ENCODE data around the gene PTK6.

PTK6 gene

DNA sequence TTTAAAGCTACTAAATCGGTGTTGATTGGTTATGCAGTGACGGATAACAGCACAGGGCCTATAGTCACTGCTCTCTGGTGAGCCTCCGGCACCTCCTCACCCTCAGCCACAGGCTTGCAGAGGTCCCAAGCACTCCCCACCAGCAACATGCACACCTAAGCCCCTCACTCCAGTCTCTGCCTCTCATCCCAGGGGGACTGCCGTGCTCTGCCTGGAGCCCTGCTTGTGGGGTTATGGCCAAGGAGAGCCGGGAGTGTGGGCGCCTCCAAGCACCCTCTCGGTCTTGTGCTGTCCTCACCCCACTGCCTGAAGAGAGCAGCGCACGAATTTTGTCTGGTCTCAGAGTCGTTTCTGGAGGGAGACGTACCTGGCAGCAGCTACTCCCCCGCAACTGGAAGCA, 31.5 kb downstream of the PTK6 start:
- no peak for DNase-seq (ENCODE audit: low read depth)

DNA sequence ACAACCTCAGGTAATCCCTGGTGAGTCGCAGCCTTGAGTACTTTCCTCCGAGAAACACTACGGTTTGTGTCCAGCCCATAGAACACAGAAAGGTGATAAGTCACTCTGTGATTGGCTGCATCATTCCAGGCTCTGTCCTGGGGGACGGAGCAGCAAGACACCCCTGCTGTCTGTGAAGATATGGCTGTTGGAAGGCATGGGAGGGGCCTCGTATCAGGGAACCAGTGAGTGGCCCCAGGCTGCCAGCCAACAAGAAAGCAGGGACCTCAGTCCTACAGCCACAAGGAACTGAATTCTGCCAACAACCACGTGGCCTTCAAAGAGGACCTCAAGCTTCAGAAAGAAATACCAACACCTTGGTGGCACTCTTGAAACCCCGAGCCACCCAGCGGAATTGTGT, 31.9 kb downstream of the PTK6 start:
- no peak for DNase-seq (ENCODE audit: low read depth)

DNA sequence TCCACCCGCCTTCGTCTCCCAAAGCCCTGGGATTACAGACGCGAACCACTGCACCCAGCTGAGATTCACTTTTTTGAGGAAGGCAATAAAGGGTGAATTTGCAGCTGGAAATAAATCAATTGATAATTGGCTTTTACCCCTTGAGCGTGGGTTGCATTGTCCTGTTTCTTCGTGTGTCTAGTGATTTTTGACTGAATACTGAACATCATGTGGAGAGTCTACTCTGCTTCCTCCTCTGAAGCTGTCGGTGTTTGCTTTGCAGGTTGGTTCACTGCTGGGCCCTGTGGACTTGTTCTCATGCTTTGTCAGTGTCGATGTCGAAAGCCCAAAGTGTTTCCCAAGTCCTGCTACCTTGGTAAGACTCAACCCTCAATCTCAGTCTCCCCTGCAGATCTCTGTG, 32.5 kb downstream of the PTK6 start:
- DNase-seq (ENCODE audit: low read depth): no peak

GRCh38 chr20:63503524-63503923, 33.7 kb downstream of the PTK6 start:
- no peak for DNase-seq (ENCODE audit: low read depth)

DNA sequence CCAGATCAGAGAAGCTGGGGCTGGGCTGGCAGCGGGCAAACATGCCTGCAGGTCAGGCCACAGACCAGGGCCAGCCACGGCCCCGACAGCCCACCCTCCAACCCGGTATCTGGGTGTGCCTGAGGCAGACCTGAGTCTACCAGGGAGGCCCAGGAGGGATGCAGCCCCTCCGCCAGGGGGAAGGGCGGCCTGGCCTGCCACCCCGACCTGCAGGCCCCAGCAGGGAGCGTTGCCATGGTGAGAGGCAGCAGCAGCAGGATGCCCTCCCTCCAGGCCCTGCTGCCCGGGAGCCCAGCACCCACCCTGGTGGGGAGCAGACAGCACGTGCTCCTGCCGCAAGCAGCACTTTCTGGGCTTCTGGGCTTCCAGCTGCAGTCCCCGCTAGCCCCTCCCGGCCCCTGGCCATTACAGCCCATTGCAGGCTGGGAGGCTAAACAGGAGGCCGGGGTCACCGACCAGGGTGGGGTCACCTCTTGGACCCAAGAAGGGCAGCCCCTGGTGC, 34.5 kb downstream of the PTK6 start:
- DNase-seq (ENCODE audit: low read depth): no peak

GRCh38 chr20:63501818-63502670, 35.1 kb downstream of the PTK6 start:
- no peak for DNase-seq (ENCODE audit: low read depth)

DNA sequence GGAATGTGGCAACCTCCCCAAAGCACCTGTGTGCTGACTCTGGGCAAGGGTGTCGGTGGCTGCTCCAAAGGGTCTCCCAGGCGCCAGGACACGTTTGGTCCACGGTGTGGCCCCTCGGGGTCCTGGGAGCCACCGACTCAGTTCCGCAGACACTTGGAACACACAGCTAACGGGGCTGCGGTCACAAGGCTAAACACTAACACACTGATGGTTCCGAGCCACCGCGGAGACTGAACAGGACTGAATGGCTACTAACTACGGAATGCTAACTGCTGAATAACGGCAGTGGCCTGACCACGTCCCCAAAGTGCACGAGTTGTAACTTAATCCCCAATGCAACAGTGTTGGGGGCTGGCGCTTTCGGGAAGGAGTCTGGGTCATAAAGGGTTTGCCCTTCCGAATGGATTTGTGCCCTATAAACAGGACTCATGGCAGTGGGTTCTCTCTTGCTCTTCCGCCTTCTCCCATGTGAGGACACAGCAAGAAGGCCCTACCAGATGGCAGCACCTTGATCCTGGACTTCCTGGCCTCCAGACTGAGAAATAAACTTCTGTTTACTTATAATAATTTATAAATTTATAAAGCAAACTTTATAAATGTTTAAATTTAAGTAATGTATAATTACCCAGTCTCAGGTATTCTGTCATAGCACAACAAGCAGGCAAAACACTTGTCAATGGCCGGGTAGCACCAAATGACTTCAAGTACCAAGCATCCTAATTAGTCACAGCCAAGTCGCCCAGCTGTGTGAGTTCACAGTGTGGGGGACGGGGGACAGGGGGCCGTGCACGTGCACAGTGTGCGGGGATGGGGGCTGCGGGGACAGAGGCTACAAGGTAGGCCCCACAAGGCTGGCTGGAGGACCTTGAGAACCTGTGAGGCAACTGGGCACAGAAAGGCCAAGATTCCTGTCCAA, 36.0 kb downstream of the PTK6 start:
- DNase-seq (ENCODE audit: low read depth): no peak

DNA sequence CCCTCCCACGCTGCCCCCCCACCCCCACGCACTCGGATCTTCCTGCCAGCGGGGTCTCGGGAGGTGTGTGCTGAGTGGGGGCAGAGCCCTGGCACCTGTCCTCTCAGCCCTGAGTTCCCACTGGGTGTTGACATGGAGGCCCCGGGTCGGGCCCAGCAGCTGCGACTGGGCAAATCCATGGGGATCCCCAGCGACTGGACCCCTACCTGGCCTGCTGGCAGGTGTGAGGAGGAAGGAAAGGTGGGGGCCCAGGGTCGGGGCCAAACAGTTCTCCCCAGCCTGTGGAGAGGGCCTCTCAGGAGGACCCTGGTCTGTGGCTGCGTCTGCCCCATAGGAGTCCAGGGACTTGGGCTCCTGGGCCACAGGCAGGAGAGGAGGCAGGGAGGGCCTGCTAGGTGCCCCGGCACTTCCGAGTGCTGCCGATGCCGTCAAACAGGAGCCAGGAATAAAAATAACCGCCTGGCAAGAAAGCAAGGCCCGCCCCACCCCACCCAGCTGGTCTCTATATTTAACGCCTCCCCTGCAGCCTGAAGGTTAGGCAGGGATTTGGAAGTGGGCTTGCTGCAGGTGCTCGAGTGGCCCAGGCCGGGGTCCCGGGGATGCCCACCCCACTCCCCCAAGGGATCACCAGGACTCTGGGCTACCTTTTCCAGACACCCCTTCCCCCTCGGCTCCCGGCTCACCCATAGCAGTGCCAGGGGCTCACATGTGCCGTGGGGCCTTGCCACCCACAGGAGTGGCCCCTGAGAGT, 36.9 kb downstream of the PTK6 start:
- no peak for DNase-seq (ENCODE audit: low read depth)

DNA sequence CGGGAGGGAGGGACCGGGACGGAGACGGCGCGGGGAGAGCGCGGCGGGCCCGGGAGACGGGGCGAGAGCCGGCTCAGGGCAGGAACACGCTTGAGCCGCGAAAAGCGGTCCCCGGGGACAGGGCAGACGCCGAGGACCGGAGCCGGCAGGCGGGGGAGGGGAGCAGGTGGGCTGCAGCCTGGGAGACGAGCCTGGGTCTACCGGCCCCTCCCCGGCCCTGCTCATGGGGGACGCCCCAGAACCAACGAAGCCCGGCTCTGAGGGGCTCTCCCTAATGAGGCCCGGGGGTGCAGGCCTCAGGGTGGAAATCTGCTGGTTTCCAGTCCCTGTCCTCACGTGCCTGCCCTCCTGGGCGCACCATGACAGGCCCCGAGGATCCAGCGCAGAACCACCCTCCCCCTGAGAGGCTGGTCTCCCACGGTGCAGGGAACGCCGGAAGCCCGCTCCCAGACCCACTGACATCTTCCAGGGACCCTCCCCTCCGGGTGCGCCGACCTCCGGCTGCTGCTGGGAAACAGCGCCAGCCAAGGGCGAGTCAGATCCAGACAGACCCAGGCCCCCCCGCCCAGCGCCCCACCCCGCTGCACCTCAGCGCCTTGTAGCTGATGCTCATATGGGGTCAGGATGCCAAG, 37.7 kb downstream of the PTK6 start:
- DNase-seq (ENCODE audit: low read depth): no peak

DNA sequence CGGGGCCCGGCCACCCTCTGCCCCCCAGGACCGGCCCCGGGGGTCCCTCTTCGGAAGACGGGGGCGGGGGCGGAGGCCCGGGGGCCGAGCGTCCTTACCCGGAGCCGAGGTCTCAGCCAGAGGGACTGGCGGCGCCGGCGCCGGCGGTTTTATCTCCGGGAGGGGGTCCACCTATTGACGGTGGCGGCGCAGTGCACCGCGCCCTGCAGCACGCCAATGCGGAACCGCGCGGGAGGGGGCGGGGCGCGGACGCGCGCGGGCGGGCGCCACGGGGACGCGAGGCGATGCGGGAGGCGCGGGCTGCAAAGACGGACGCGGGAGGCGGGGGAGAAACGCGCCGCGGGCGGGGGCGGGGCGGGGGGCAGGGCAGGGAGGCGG, 38.2 kb downstream of the PTK6 start, which contains the start of gene EEF1A2:
TSS of gene EEF1A2 (minus strand) at position 124 of the 378 bp plus-strand sequence. CDS start 1,320 bp downstream, outside the sequence.
- no peak for DNase-seq (ENCODE audit: low read depth)

- no peak for DNase-seq (ENCODE audit: low read depth)
Observed at GRCh38 chr20:63497946-63498935, 38.9 kb downstream of the PTK6 start.

GRCh38 chr20:63497138-63497945, 39.8 kb downstream of the PTK6 start:
- DNase-seq (ENCODE audit: low read depth): no peak

DNA sequence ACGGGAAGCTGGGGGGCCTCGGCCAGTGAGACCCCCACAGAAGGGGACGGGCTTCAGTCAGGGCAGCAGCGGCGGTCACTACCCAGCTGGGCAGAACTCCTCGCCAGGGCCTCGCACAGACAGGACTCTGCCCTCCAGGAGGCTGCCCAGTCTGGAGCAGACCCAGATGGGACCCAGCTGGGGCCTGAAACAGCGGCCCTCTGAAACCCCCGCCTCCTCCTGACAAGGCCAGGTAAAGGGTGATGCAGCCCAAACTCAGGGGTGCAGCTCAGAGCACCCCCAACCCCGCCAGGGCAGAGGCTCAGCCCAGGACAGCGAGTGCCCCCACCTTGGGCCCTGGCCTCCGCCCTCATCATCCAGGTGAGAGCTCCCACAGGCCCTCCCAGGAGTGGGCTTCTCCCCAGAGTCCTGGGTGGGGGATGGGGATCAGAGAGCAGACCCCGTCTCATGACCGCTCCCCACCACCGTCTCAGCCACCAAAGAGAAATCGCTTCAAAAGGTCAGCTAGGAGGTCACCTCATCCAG, 40.5 kb downstream of the PTK6 start:
- DNase-seq (ENCODE audit: low read depth): no peak

- no peak for DNase-seq (ENCODE audit: low read depth)
Observed at GRCh38 chr20:63495741-63496595, 41.2 kb downstream of the PTK6 start.

DNA sequence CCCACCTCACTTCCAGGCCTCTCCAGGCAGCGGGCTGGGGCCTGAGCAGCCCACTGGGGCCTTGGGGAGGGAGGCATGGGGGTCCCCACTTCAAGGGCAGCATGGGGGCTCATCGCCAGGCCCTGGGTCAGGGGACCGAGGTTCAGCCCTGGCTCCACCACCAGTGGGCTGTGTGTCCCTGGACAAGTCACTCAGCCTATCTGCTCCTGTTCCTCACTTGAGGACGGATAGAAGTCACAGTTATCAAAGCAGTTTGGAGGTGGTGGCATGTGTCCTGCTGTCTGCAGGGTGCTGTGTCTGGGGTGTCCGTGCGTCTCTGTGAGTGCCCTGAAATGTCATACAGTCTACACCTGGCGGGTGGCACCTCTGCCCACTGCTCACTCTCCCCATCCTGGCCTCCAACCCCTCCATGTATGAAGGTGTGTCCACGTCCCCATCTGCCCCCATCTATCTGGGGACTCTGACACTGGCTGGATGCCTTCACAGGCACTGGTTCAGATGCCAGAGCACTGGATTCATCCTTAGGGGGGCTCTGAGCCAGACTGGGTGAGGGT, 41.9 kb downstream of the PTK6 start:
- DNase-seq (ENCODE audit: low read depth): no peak

DNA sequence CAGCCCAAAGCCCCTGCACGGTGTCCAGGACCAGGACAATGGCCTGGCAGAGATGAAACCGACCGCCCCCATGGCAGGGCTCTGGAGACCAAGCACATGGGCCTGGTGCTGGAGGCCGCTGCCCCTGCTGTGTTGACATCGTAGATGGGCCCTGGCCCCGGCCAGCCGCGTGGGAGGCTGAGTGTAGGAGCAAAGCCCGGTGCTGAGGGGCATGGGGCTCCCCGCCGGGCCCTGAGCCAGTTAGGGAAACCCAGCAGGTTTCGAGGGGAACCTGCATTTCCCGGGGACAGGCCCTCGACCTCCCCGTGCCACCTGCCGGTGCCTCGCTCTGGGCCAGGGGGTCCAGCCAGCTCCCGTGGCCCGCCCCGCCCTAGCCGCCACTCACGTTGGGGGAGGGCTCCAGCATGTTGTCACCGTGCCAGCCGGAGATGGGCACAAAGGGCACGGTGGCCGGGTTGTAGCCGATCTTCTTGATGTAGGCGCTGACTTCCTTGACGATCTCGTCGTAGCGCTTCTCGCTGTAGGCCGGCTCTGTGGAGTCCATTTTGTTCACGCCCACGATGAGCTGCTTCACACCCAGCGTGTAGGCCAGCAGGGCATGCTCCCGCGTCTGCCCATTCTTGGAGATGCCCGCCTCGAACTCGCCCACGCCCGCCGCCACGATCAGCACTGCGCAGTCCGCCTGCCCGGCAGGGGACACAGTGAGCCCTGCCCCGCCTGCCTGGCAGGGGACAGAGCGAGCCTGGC, 42.6 kb downstream of the PTK6 start:
- DNase-seq (ENCODE audit: low read depth): no peak

DNA sequence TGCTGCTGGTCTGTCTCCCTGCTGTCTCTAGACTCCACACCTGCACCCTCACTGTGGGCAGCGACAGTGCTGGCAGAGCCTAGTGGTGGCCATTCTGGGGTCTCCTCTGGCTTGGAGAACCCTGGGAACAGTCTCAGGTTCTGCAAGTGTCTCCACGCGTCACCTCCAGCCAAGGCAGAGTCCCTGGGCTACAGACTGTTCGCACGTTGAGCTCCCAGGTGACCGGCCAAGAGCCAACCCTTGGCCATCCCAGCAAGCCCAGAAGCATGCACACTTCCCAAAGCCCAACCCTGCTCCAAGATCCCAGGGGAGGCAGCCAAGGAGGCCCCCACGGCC, 43.1 kb downstream of the PTK6 start:
- no peak for DNase-seq (ENCODE audit: low read depth)

All from CMK (cell line).